K562 (cell line): Measurements from ENCODE around the gene C4A. TPM values are rescaled to one million over a fixed set of nuclear protein-coding genes. Genes with fewer than 3 reads are reported as not detected.
A peak's percentile ranks its signal among the peaks of the same experiment; 100 is the strongest.

ENCODE experiments used
- ATAC-seq: fragments of 200-7000 bp; cut with Tn5 transposase; 3 replicates; pipeline ENCODE4 v1.9.1; 2020; ENCODE audit warnings: moderate library complexity
- BruUV-seq: library from RNA; stranded (reverse); fragments of 400-500 nt; replicated peaks from 2 replicates; lab custom pipeline; 2021; lab: Mats Ljungman, UMichigan
- CTCF ChIA-PET: fragments of 300-600 bp; formaldehyde crosslinking; extraction: SDS; loops from one replicate; lab custom pipeline; 2021; ENCODE audit warnings: low intra/inter-chr PET ratio; lab: Yijun Ruan, JAX
- POLR2A ChIA-PET: fragments of 300-600, 350-650 bp; sonication (Branson Sonifier 250); formaldehyde crosslinking; extraction: SDS; loops from one replicate; lab custom pipeline; 2021; ENCODE audit warnings: antibody characterized with exemption, inconsistent platforms; lab: Yijun Ruan, JAX
- DNase-seq, 4 experiments: peaks; one replicate each; pipeline versions ENCODE4 v3.0.0 to v3.0.0-alpha.2; 2011 to 2018; ENCODE audit warnings: low spot score in 3 of 4, mixed read lengths in 3 of 4; ENCODE audit errors: extremely low read depth in 1 of 4
- FAIRE-seq: peaks from 2 replicates; lab custom pipeline; 2011; peaks lifted over from hg19 to GRCh38; lab: Jason Lieb, UNC
- H2AFZ ChIP-seq: 2 replicates; pipeline ENCODE4 v1.6.0; 2011; ENCODE audit warnings: low read depth, low read length, control low read depth, inconsistent platforms
- H3K27ac ChIP-seq: fragments of 200-600 bp; 3 replicates; pipeline ENCODE4 v1.8.0; 2011; ENCODE audit warnings: low read depth, mild to moderate bottlenecking, control low read depth, inconsistent platforms, low read length, moderate library complexity, mixed read lengths; ENCODE audit errors: extremely low read depth
- H3K27me3 ChIP-seq, 2 experiments: fragments of 300-600 bp in 1 of 2; 2 replicates in 1 of 2; 3 replicates in 1 of 2; pipeline versions ENCODE4 v1.6.0 to v1.8.0; 2011; ENCODE audit warnings: inconsistent platforms in 2 of 2, low read length in 2 of 2, mild to moderate bottlenecking in 1 of 2, mixed read lengths in 1 of 2, moderate library complexity in 1 of 2; ENCODE audit not compliant: control insufficient read depth in 2 of 2, insufficient read depth in 2 of 2
- H3K36me3 ChIP-seq: fragments of 300-600 bp; 3 replicates; pipeline ENCODE4 v1.8.0; 2011; ENCODE audit warnings: mild to moderate bottlenecking, low read length, inconsistent platforms; ENCODE audit not compliant: control insufficient read depth, insufficient read depth
- H3K4me1 ChIP-seq, 2 experiments: fragments of 200-600 bp in 1 of 2; replicated peaks in 1 of 2; 2 replicates in 1 of 2; 3 replicates in 1 of 2; pipeline versions ENCODE4 v1.5.1 to v1.8.0; 2011; ENCODE audit warnings: inconsistent platforms in 2 of 2, low read length in 2 of 2, mild to moderate bottlenecking in 1 of 2, mixed read lengths in 1 of 2, moderate library complexity in 1 of 2; ENCODE audit not compliant: control insufficient read depth in 2 of 2, insufficient read depth in 2 of 2
- H3K4me2 ChIP-seq: 2 replicates; pipeline ENCODE4 v1.6.1; 2011; ENCODE audit warnings: low read length, control low read depth, inconsistent platforms, mixed read lengths; ENCODE audit not compliant: insufficient read depth
- H3K4me3 ChIP-seq: fragments of 200-600 bp; sonication (generic), shearing (Covaris generic); 2 replicates; pipeline ENCODE4 v1.5.1; 2016; ENCODE audit warnings: control low read depth, inconsistent platforms
- H3K79me2 ChIP-seq: fragments of 200-600 bp; 3 replicates; pipeline ENCODE4 v1.8.0; 2011; ENCODE audit warnings: low read length, inconsistent platforms; ENCODE audit not compliant: control insufficient read depth, insufficient read depth
- H3K9ac ChIP-seq, 2 experiments: 2 replicates each; pipeline versions ENCODE4 v1.6.0 to v1.6.1; 2011; ENCODE audit warnings: low read depth in 2 of 2, low read length in 2 of 2, control low read depth in 1 of 2, inconsistent platforms in 1 of 2, mild to moderate bottlenecking in 1 of 2, mixed read lengths in 1 of 2; ENCODE audit not compliant: insufficient read depth in 1 of 2
- H3K9me1 ChIP-seq: one replicate; pipeline ENCODE4 v1.6.0; 2011; ENCODE audit warnings: inconsistent platforms, mild to moderate bottlenecking, low read length, moderate library complexity; ENCODE audit not compliant: control insufficient read depth, insufficient read depth
- H3K9me3 ChIP-seq: replicated peaks from 2 replicates; pipeline ENCODE4 v1.5.1; 2011; ENCODE audit warnings: low read depth, low read length, inconsistent platforms; ENCODE audit not compliant: control insufficient read depth, insufficient read depth
- H4K20me1 ChIP-seq: replicated peaks from 2 replicates; pipeline ENCODE4 v1.6.1; 2011; ENCODE audit warnings: low read length, inconsistent platforms, mixed read lengths; ENCODE audit not compliant: control insufficient read depth, insufficient read depth
- BHLHE40 ChIP-seq: IDR thresholded peaks from 2 replicates; pipeline ENCODE4 v1.6.1; 2011; ENCODE audit warnings: low read length, improper control_type of control experiment
- CAMTA2 ChIP-seq: fragments of 250-450 bp; sonication (Bioruptor Pico); conservative IDR thresholded peaks from 2 replicates; pipeline ENCODE4 v1.5.1; 2022
- CBFA2T3 ChIP-seq: fragments of 450-650 bp; IDR thresholded peaks from 2 replicates; pipeline ENCODE4 v1.6.1; 2017
- CXXC5 ChIP-seq: fragments of 250-450 bp; sonication (Bioruptor Pico); IDR thresholded peaks from 2 replicates; pipeline ENCODE4 v1.8.0; 2022; ENCODE audit warnings: inconsistent platforms, mild to moderate bottlenecking, moderate library complexity
- IFI16 ChIP-seq: fragments of 250-450 bp; sonication (Bioruptor Pico); IDR thresholded peaks from 2 replicates; pipeline ENCODE4 v2.1.2; 2022; ENCODE audit warnings: mild to moderate bottlenecking, inconsistent platforms
- MAZ ChIP-seq, 2 experiments: fragments of 450-650 bp in 1 of 2; sonication (generic) in 1 of 2; formaldehyde crosslinking; IDR thresholded peaks in 1 of 2; conservative IDR thresholded peaks in 1 of 2; 2 replicates each; pipeline versions ENCODE4 v1.4.0 to v1.5.0; 2020; ENCODE audit warnings: mild to moderate bottlenecking in 1 of 2, missing genetic modification reagents in 1 of 2
- SMARCE1 ChIP-seq: fragments of 450-650 bp; IDR thresholded peaks from 2 replicates; pipeline ENCODE4 v1.7.1; 2016; ENCODE audit warnings: mild to moderate bottlenecking
- TCFL5 ChIP-seq: fragments of 250-450 bp; sonication (Bioruptor Pico); conservative IDR thresholded peaks from 2 replicates; pipeline ENCODE4 v1.6.1; 2021; ENCODE audit warnings: mild to moderate bottlenecking, moderate library complexity, matching md5 sums
- YY1 ChIP-seq, 3 experiments: IDR thresholded peaks; 2 replicates each; pipeline ENCODE4 v1.6.1; 2011; ENCODE audit warnings: low read length in 2 of 3, mild to moderate bottlenecking in 2 of 3, moderate library complexity in 2 of 3, borderline replicate concordance in 1 of 3, control low read depth in 1 of 3, low read depth in 1 of 3; ENCODE audit not compliant: insufficient read depth in 3 of 3, insufficient replicate concordance in 2 of 3, control insufficient read depth in 1 of 3, insufficient read length in 1 of 3; ENCODE audit errors: extremely low read depth in 1 of 3
- WGBS: fragments of 100-300 bp; shearing (Covaris generic); methylation state at CpG from one replicate; pipeline ENCODE4 v1.1.6; 2016; ENCODE audit warnings: low coverage, mixed read lengths; ENCODE audit not compliant: insufficient coverage; ENCODE audit errors: missing lambda C conversion rate; 5-methylcytosine and 5-hydroxymethylcytosine counted together
- in situ Hi-C: fragments of 300-500 bp; cut with MboI; formaldehyde crosslinking; loops from 4 replicates; pipeline ENCODE4 v1.15.0; 2018; ENCODE audit warnings: inconsistent platforms, mixed read lengths
- intact Hi-C: fragments of 100-400 bp; cut with micrococcal nuclease; formaldehyde crosslinking; loops from 2 replicates; pipeline ENCODE4 v1.14.2; 2022
- polyA plus RNA-seq, 8 experiments: library from polyadenylated mRNA; depleted of rRNA in 4 of 8; stranded (reverse) in 5 of 8; unstranded in 3 of 8; fragments of >200 nt; fragmentation: Nextera tagmentation in 2 of 8; fragmentation: Illumina TruSeq in 1 of 8; extraction: Ambion mirVana in 2 of 8; extraction: Trizol in 1 of 8; gene quantifications; 2 replicates each; pipeline versions ENCODE4 v1.2.1 to v1.2.3, GENCODE V29; 2011 to 2014; ENCODE audit warnings: inconsistent platforms in 1 of 8, missing spikeins in 1 of 8
- total RNA-seq, 7 experiments: library from RNA; depleted of rRNA in 6 of 7; stranded (reverse); fragments of >200 nt in 6 of 7; fragmentation: Illumina TruSeq in 2 of 7; extraction: Trizol in 2 of 7; gene quantifications; 2 replicates each; pipeline versions ENCODE4 v1.2.1 to v1.2.3, GENCODE V29; 2011 to 2021; ENCODE audit warnings: low replicate concordance in 1 of 7
- TF ChIP-seq, protein P1 (sequence below), 2 experiments: fragments of 450-650 bp; IDR thresholded peaks; 2 replicates each; pipeline ENCODE4 v1.6.1; 2016; ENCODE audit warnings: mild to moderate bottlenecking in 2 of 2, borderline replicate concordance in 1 of 2, low read depth in 1 of 2, moderate library complexity in 1 of 2
- TF ChIP-seq, protein P2 (sequence below): sonication (generic); formaldehyde crosslinking; IDR thresholded peaks from 2 replicates; pipeline ENCODE4 v1.8.0; 2023; ENCODE audit warnings: mild to moderate bottlenecking, missing genetic modification reagents

The C4A gene
- total and polyA plus RNA-seq, 9 of the 15 experiments (the other 6 are each of a cell fraction or from before 2014, with no cell fraction given): 0.27 to 7.6 (median 5.0) TPM

DNA sequence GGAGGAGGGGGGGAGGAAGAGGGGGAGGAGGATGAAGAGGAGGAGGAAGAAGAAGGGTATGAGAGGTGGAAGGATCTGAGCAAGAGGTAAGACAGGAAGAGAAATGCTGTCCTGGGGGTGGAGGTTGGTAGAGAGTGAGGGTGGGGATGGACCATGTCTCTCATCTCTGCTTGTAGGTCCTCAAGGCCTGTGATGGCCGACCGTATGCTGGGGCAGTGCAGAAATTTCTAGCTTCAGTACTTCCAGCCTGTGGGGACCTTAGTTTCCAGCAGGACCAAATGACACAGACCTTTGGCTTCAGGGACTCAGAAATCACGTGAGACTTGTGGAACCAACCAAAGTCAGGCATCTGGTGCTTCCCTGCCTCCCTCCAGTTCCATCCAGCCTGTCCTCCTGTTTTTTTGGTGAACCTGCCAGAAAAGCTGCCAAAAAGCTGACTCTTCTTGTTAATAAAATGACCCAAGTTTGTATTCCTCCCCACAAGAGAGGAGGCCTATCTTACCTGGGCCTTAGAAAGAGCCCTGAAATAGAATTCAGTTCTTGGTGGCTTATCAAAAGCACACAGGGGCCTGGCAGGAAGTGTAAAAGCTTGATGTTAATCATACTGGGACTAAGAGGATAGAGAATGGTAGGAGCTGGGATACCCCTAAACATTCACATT is 2.5 kb upstream of the C4A start:
- H3K9me1 ChIP-seq: no peaks in the 10 kb centered on the region
- peaks cover 31 to 34% of the 10 kb centered on the region in 2 experiments for H3K4me1 ChIP-seq
- H3K79me2 ChIP-seq: peaks cover 19% of the 10 kb centered on the region
- POLR2A ChIA-PET: interaction anchor here (0.6 to 1.1 kb wide), 6 partner anchors 27 to 184 kb away, joined by 3 to 4 read pairs (median 3); partner anchors contain the start of genes HSPA1B and VARS1
- no peaks in the 10 kb centered on the region for H4K20me1 ChIP-seq
- BruUV-seq: no TSS peak
- peak overlapping the region; percentile 71 for H3K4me2 ChIP-seq
- WGBS: 11% methylated on average over 3 of the region's 3 CpGs
- H3K36me3 ChIP-seq: peaks cover 16% of the 10 kb centered on the region
- H3K27ac ChIP-seq: peak overlapping the region; percentile 87
- H3K9ac ChIP-seq: peak overlapping the region; percentile 71 to 72; a peak in 3 of 4 replicates
- no peaks in the 10 kb centered on the region for H3K9me3 ChIP-seq
- FAIRE-seq (peak; percentile 83), ATAC-seq (peak; percentile 67), DNase-seq (peak in 3 of 4 experiments; percentile 27 to 75 (median 69))
- in situ Hi-C loops: no loop called here
- H3K4me3 ChIP-seq: no peak overlapping the region; the same call in 1 of the 2 replicates
- CTCF ChIA-PET: no interaction called here
- no peaks in the 10 kb centered on the region for H3K27me3 ChIP-seq
- H2AFZ ChIP-seq: peak overlapping the region; percentile 68
- intact Hi-C loops: loop anchor here (10.0 kb wide), 1 partner anchor 245 kb away; the partner anchor contains the start of gene CLIC1
- TF ChIP-seq, protein P1, sequence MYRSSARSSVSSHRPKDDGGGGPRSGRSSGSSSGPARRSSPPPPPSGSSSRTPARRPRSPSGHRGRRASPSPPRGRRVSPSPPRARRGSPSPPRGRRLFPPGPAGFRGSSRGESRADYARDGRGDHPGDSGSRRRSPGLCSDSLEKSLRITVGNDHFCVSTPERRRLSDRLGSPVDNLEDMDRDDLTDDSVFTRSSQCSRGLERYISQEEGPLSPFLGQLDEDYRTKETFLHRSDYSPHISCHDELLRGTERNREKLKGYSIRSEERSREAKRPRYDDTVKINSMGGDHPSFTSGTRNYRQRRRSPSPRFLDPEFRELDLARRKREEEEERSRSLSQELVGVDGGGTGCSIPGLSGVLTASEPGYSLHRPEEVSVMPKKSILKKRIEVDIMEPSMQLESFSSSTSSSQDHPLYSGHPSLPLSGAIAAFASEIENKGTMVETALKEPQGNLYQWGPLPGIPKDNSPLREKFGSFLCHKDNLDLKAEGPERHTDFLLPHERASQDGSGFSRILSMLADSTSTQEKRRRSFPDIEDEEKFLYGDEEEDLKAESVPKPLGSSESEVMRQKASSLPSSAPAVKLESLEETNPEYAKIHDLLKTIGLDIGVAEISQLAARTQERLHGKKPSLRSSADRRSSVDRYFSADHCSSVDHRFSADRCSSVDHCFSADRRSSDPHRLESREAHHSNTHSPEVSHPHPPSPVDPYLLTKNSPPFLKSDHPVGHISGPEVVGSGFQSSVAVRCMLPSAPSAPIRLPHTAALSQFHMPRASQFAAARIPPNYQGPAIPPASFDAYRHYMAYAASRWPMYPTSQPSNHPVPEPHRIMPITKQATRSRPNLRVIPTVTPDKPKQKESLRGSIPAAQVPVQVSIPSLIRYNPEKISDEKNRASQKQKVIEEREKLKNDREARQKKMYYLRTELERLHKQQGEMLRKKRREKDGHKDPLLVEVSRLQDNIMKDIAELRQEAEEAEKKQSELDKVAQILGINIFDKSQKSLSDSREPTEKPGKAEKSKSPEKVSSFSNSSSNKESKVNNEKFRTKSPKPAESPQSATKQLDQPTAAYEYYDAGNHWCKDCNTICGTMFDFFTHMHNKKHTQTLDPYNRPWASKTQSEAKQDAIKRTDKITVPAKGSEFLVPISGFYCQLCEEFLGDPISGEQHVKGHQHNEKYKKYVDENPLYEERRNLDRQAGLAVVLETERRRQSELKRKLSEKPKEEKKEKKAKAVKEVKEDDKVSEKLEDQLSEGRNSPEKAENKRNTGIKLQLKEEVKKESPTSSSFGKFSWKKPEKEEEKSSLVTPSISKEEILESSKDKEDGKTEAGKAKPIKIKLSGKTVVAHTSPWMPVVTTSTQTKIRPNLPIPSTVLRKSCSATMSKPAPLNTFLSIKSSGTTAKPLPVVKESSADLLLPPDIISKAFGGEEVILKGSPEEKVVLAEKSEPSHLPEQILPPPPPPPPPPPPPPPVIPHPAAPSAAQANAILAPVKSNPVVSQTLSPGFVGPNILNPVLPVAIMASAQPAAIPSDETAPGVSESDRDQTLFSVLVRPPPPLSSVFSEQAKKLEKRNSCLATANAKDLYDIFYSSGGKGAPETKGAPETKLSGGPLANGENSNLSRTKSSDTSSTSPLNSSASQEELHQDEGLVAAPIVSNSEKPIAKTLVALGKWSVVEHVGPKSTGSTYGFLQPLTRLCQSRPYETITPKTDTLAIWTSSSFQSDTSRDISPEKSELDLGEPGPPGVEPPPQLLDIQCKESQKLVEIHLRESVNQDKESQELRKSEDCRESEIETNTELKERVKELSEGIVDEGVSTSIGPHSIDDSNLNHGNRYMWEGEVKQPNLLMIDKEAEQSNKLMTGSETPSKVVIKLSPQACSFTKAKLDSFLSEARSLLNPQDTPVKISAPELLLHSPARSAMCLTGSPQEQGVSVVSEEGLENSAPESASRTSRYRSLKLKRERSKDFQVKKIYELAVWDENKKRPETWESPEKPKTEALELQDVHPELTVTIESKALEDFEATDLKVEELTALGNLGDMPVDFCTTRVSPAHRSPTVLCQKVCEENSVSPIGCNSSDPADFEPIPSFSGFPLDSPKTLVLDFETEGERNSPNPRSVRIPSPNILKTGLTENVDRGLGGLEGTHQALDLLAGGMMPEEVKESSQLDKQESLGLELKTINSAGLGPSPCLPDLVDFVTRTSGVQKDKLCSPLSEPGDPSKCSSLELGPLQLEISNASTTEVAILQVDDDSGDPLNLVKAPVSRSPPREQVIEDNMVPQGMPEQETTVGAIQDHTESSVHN (IDR thresholded peaks at IDR 0.05; ENCODE audit: borderline replicate concordance in 1 of 2, low read depth in 1 of 2): no peak
- TF ChIP-seq SMARCE1 (peak; percentile 33), MAZ (CRISPR knock-in tag; conservative IDR thresholded peaks at IDR 0.05 in 1 of 2, IDR thresholded peaks at IDR 0.05 in 1 of 2) (0 out of 4 replicates have a peak, but pooled peaks of 1 of the 2 experiments have one; percentile 41), IFI16 (no peak), CBFA2T3 (peak; percentile 67), YY1 (IDR thresholded peaks at IDR 0.05; ENCODE audit: borderline replicate concordance in 1 of 3, control insufficient read depth in 1 of 3, extremely low read depth in 1 of 3, insufficient read depth in 3 of 3, insufficient read length in 1 of 3, insufficient replicate concordance in 2 of 3, low read depth in 1 of 3, low read length in 2 of 3) (peak in 1 of 3 experiments; percentile 74), BHLHE40 (peak; percentile 71; the same call in 1 of the 2 replicates), TCFL5 (CRISPR knock-in tag) (no peak), CXXC5 (CRISPR knock-in tag) (peak; percentile 50), CAMTA2 (CRISPR knock-in tag) (no peak)
- TF ChIP-seq, protein P2, sequence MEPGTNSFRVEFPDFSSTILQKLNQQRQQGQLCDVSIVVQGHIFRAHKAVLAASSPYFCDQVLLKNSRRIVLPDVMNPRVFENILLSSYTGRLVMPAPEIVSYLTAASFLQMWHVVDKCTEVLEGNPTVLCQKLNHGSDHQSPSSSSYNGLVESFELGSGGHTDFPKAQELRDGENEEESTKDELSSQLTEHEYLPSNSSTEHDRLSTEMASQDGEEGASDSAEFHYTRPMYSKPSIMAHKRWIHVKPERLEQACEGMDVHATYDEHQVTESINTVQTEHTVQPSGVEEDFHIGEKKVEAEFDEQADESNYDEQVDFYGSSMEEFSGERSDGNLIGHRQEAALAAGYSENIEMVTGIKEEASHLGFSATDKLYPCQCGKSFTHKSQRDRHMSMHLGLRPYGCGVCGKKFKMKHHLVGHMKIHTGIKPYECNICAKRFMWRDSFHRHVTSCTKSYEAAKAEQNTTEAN (CRISPR knock-in tag): no peak
